GM04503 (cell line): ENCODE data around the gene KRT15.

Experiments used
- DNase-seq: peaks from one replicate; pipeline ENCODE4 v3.0.0-alpha.2; 2012; ENCODE audit warnings: low read depth

The KRT15 gene

GRCh38 chr17:41518789-41519449 lies at the start of gene KRT15:
Gene KRT15 (minus strand): TSS chr17:41518890. CDS start chr17:41518827, 63 bp downstream.
- DNase-seq = no peak

GRCh38 chr17:41567317-41567716 lies 48.6 kb upstream of the KRT15 start:
- DNase-seq = no peak

- no peak for DNase-seq
These were observed 46.6 kb upstream of the KRT15 start for GRCh38 chr17:41565338-41565737.

GRCh38 chr17:41563607-41564170 lies 45.0 kb upstream of the KRT15 start:
- DNase-seq = no peak

- DNase-seq = no peak
These were observed 42.9 kb upstream of the KRT15 start for GRCh38 chr17:41561554-41561953.

GRCh38 chr17:41559548-41559947 lies 40.9 kb upstream of the KRT15 start:
- no peak for DNase-seq

- no peak for DNase-seq
These were observed 38.2 kb upstream of the KRT15 start for GRCh38 chr17:41556931-41557330.

GRCh38 chr17:41556306-41556705 lies 37.6 kb upstream of the KRT15 start:
- DNase-seq = no peak

- no peak for DNase-seq
These were observed 36.6 kb upstream of the KRT15 start for GRCh38 chr17:41555105-41555887.

- DNase-seq = no peak
These were observed 35.4 kb upstream of the KRT15 start for GRCh38 chr17:41553987-41554680.

- no peak for DNase-seq
These were observed 34.5 kb upstream of the KRT15 start for GRCh38 chr17:41553176-41553575.

GRCh38 chr17:41552455-41552854 lies 33.8 kb upstream of the KRT15 start:
- DNase-seq = no peak

GRCh38 chr17:41551365-41551764 lies 32.7 kb upstream of the KRT15 start:
- no peak for DNase-seq

- DNase-seq = no peak
These were observed 30.9 kb upstream of the KRT15 start for GRCh38 chr17:41549596-41550039.

- DNase-seq = peak; percentile 35
These were observed 30.3 kb upstream of the KRT15 start for GRCh38 chr17:41548844-41549595.

GRCh38 chr17:41547921-41548843 lies 29.5 kb upstream of the KRT15 start:
- peak; percentile 93 for DNase-seq

- no peak for DNase-seq
These were observed 28.7 kb upstream of the KRT15 start for GRCh38 chr17:41547378-41547841.

- DNase-seq = no peak
These were observed 28.1 kb upstream of the KRT15 start for GRCh38 chr17:41546819-41547218.

GRCh38 chr17:41545829-41546410 lies 27.2 kb upstream of the KRT15 start:
- DNase-seq = no peak

- DNase-seq = no peak
These were observed 26.2 kb upstream of the KRT15 start for GRCh38 chr17:41544935-41545334.
